ENCODE measurements around the gene KLK12. TPM values are rescaled to one million over a fixed set of nuclear protein-coding genes. Genes with fewer than 3 reads are reported as not detected.
A peak's percentile ranks its signal among the peaks of the same experiment; 100 is the strongest.

The KLK12 gene
- total RNA-seq, 2 experiments from 2014 or later = not detected

DNA sequence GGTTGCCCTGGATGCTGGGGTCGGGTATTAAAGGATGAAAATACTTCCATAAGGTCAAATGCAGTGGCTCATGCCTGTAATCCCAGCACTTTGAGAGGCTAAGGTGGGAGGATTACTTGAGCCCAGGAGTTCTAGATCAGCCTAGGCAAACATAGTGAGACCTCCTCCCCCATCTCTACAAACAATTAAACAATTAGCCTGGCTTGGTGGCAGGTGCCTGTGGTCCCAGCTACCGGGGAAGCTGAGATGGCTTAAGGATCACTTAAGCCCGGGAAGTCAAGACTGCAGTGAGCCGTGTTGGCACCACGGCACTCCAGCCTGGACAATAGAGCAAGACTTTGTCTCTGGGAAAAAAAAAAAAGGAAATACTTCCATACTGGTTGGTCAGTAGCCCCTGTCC lies 9.9 kb downstream of the KLK12 start:
- intact Hi-C loops (cut with micrococcal nuclease) = loop anchor here (5.0 kb wide), 1 partner anchor 67 kb away; no protein-coding TSS in a partner anchor
- Mint-ChIP-seq H3K27me3 (peaks cover 37% of the 10 kb centered on the region), H3K4me1 (ENCODE audit: low read depth) (peaks cover under 1% of the 10 kb centered on the region), H3K36me3 (ENCODE audit: low read depth) (no peaks in the 10 kb centered on the region), H3K27ac (no peak overlapping the region), H3K9me3 (no peaks in the 10 kb centered on the region), H3K4me3 (no peak overlapping the region)
- DNase-seq (no peak), ATAC-seq (no peak)
- CTCF ChIA-PET = no interaction called here
- TF ChIP-seq, protein P1, sequence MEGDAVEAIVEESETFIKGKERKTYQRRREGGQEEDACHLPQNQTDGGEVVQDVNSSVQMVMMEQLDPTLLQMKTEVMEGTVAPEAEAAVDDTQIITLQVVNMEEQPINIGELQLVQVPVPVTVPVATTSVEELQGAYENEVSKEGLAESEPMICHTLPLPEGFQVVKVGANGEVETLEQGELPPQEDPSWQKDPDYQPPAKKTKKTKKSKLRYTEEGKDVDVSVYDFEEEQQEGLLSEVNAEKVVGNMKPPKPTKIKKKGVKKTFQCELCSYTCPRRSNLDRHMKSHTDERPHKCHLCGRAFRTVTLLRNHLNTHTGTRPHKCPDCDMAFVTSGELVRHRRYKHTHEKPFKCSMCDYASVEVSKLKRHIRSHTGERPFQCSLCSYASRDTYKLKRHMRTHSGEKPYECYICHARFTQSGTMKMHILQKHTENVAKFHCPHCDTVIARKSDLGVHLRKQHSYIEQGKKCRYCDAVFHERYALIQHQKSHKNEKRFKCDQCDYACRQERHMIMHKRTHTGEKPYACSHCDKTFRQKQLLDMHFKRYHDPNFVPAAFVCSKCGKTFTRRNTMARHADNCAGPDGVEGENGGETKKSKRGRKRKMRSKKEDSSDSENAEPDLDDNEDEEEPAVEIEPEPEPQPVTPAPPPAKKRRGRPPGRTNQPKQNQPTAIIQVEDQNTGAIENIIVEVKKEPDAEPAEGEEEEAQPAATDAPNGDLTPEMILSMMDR (IDR thresholded peaks at IDR 0.05) = no peak
- POLR2A ChIA-PET = no interaction called here

DNA sequence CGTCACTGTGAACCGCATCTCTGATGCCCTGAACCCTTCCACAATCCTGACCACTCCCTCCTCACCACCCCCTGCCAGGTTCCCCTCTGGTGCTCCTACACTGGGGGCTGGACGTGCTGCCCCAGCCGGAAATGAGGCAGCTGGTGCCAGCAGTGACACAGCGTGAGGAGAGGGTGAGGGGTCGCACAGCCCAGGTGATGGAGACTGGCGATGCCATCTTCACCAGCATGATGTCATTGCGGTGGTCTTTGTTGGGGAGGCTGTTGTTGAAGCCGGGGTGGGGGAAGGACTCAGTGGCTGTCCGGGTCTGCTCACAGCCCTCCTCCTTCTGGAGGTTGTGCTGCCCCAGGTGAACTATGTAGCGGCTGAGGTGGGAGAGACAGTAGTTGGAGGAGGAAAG lies 10.9 kb downstream of the KLK12 start:
- peaks cover 4% of the 10 kb centered on the region for H3K4me1 Mint-ChIP-seq (ENCODE audit: low read depth)
- intact Hi-C loops (cut with micrococcal nuclease) = loop anchor here (5.0 kb wide), 1 partner anchor 68 kb away; no protein-coding TSS in a partner anchor
- ChIA-PET POLR2A (no interaction called here), CTCF (no interaction called here)
- DNase-seq (no peak), ATAC-seq (no peak)
- H3K27ac Mint-ChIP-seq = no peak overlapping the region
- H3K27me3 Mint-ChIP-seq = peaks cover 39% of the 10 kb centered on the region
- H3K36me3 Mint-ChIP-seq (ENCODE audit: low read depth) = no peaks in the 10 kb centered on the region
- H3K4me3 Mint-ChIP-seq = no peak overlapping the region
- H3K9me3 Mint-ChIP-seq = no peaks in the 10 kb centered on the region
- TF ChIP-seq, protein P1 (IDR thresholded peaks at IDR 0.05) = no peak

DNA sequence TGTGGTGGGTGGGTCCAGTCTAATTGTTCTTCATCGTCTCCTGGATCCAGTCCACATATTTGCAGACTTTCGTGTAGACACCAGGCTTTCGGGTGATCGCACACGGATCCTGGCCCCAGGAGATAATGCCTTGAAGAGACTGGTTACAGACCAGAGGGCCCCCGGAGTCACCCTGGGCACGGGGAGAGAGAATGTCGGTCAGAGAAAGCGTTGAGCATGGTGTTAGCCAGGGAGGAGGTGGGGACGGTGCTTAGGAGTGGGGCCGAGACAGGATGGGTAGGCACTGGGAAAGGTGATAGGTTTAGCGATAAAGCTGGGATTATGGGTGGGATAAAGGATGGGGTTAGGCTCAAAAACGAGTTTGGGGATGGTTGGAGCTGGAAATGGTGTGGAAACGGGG lies 12.3 kb downstream of the KLK12 start:
- POLR2A ChIA-PET = no interaction called here
- CTCF ChIA-PET = no interaction called here
- intact Hi-C loops (cut with micrococcal nuclease) = loop anchor here (5.0 kb wide), 1 partner anchor 70 kb away; no protein-coding TSS in a partner anchor
- Mint-ChIP-seq H3K27me3 (peaks cover 48% of the 10 kb centered on the region), H3K36me3 (ENCODE audit: low read depth) (no peaks in the 10 kb centered on the region), H3K4me3 (no peak overlapping the region), H3K9me3 (no peaks in the 10 kb centered on the region), H3K27ac (no peak overlapping the region), H3K4me1 (ENCODE audit: low read depth) (peaks cover 8% of the 10 kb centered on the region)
- TF ChIP-seq, protein P1 (IDR thresholded peaks at IDR 0.05) = no peak
- DNase-seq = no peak
- ATAC-seq = no peak

DNA sequence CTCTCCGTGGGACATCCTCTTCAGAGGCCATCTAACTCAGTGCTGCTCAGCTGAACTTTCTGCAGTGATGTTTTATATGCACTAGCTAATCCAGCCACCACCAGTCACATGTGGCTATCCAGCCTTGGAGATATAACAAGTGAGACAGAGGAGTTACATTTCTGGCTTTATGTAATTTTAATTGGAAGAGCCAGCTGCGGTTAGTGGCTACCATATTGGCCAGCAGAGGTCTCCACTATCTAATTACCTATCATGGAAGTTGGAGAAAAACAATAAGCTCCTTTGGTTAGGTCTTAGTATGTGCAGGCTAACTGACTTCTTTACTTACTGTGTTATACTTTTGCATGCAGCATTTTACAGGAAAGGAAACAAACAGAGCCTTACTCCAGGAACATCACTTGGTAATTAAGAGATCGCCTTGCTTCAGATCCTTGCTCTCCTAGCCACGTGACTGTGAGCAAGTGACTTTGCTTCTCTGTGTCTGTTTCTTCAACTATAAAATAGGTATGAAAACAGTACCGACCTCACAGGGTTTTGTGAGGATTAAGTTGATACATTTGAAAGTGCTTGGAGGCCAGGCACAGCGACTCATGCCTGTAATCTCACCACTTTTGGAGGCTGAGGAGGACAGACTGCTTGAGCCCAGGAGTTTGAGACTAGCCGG lies 13.7 kb downstream of the KLK12 start:
- DNase-seq (peak; percentile 38), ATAC-seq (no peak)
- intact Hi-C loops (cut with micrococcal nuclease) = loop anchor here (5.0 kb wide), 1 partner anchor 71 kb away; no protein-coding TSS in a partner anchor
- Mint-ChIP-seq H3K4me1 (ENCODE audit: low read depth) (peaks cover 14% of the 10 kb centered on the region), H3K27me3 (peaks cover 53% of the 10 kb centered on the region), H3K36me3 (ENCODE audit: low read depth) (no peaks in the 10 kb centered on the region), H3K4me3 (no peak overlapping the region), H3K27ac (no peak overlapping the region), H3K9me3 (no peaks in the 10 kb centered on the region)
- CTCF ChIA-PET = interaction anchor here (0.6 to 2.2 kb wide), 9 partner anchors 27 to 155 kb away, joined by 3 to 12 read pairs (median 3); partner anchors contain the start of gene SIGLEC9
- TF ChIP-seq, protein P1 (IDR thresholded peaks at IDR 0.05) = peak; percentile 55
- POLR2A ChIA-PET = no interaction called here

DNA sequence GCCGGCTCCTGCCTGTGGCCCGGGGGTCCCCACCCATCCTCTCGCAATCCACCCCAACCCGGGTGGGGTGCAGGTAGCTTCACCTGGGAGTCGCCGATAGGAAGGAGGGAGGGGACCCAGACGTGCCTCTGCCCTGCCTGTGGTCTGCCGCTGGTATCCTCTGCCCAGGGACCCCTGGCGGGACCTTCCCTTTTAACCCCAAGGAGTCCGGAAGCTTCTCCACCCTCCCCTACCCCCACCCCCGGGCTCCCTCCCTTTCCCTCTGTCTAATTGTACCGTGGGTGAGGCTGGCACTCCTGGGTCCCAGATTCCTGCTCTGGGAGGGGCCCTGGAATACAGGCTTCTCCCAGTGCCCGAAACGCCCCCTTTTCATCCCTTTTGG lies 15.3 kb downstream of the KLK12 start, which contains the start of gene KLK10:
Gene KLK10, minus strand, starts transcription at position 166 of the 382 bp plus-strand sequence. CDS start 579 bp downstream, outside the sequence.
- ChIA-PET POLR2A (no interaction called here), CTCF (interaction anchor here (1.1 to 2.2 kb wide), 2 partner anchors 77 to 139 kb away, joined by 3 to 12 read pairs; no protein-coding TSS in a partner anchor)
- intact Hi-C loops (cut with micrococcal nuclease) = no loop called here
- Mint-ChIP-seq H3K27me3 (peaks cover 60% of the 10 kb centered on the region), H3K4me1 (ENCODE audit: low read depth) (peaks cover 14% of the 10 kb centered on the region), H3K4me3 (peak within 1 kb of the TSS; percentile 34), H3K9me3 (no peaks in the 10 kb centered on the region), H3K36me3 (ENCODE audit: low read depth) (no peaks in the 10 kb centered on the region), H3K27ac (no peak within 1 kb of the TSS)
- TF ChIP-seq, protein P1 (IDR thresholded peaks at IDR 0.05) = no peak
- DNase-seq = no peak
- no peak for ATAC-seq

Data from activated CD8-positive, alpha-beta T cell treated with anti-CD3 and anti-CD28 coated beads for 36 hours (primary cell).